ENCODE results near the gene ANKRD55.

DNA sequence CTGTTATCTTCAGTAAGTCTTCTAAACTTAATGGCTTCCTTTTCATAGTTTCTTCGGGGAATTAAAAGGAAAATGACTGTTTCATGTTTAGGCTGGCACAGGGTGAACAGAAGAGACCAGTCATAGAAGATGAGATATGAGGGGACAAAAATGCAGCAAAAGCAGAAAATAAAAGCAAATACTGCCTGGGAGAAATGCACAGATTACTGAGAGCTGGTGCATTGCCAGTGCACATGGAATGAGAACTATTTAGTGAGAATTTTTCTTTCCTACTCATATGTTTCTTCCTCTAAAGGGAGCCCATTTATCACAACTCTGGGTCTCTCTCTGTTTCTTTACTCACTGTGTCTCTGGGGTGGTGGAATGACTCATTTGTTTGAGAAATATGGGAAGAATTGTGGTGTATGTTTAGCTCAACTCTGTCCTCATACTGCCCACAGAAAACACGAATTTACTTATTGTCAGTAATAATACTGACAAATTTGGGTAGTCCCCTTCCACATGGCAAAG is 25.9 kb upstream of the ANKRD55 start:
- TF ChIP-seq, protein P1, sequence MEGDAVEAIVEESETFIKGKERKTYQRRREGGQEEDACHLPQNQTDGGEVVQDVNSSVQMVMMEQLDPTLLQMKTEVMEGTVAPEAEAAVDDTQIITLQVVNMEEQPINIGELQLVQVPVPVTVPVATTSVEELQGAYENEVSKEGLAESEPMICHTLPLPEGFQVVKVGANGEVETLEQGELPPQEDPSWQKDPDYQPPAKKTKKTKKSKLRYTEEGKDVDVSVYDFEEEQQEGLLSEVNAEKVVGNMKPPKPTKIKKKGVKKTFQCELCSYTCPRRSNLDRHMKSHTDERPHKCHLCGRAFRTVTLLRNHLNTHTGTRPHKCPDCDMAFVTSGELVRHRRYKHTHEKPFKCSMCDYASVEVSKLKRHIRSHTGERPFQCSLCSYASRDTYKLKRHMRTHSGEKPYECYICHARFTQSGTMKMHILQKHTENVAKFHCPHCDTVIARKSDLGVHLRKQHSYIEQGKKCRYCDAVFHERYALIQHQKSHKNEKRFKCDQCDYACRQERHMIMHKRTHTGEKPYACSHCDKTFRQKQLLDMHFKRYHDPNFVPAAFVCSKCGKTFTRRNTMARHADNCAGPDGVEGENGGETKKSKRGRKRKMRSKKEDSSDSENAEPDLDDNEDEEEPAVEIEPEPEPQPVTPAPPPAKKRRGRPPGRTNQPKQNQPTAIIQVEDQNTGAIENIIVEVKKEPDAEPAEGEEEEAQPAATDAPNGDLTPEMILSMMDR (IDR thresholded peaks at IDR 0.05) = no peak
- no peak for TF ChIP-seq POLR2A (IDR thresholded peaks at IDR 0.05)

All from heart left ventricle (tissue), 13 donors.